K562 (cell line): ENCODE data around the gene CDKN2D. TPM values are rescaled to one million over a fixed set of nuclear protein-coding genes. Genes with fewer than 3 reads are reported as not detected.

Experiments used
- ARNT ChIP-seq, 2 experiments: fragments of 450-650 bp; IDR thresholded peaks; 2 replicates each; pipeline ENCODE4 v1.6.1; 2016; ENCODE audit warnings: mild to moderate bottlenecking in 1 of 2
- ELF1 ChIP-seq: fragments of 200-800 bp; sonication (Bioruptor generic); IDR thresholded peaks from 2 replicates; pipeline ENCODE4 v1.6.1; 2016; ENCODE audit warnings: missing genetic modification characterization, missing compliant biosample characterization
- ETV1 ChIP-seq: fragments of 450-650 bp; conservative IDR thresholded peaks from 2 replicates; pipeline ENCODE4 v1.6.1; 2016; ENCODE audit warnings: missing genetic modification characterization, control low read depth, low read depth, missing compliant biosample characterization
- HEY1 ChIP-seq: fragments of 250-450 bp; sonication (Bioruptor Pico); IDR thresholded peaks from 2 replicates; pipeline ENCODE4 v1.5.0; 2020; ENCODE audit warnings: mild to moderate bottlenecking, moderate library complexity, borderline replicate concordance
- HIVEP1 ChIP-seq: fragments of 250-450 bp; sonication (Bioruptor Pico); IDR thresholded peaks from 2 replicates; pipeline ENCODE4 v1.4.0; 2020; ENCODE audit warnings: mild to moderate bottlenecking
- KDM1A ChIP-seq, 2 experiments: fragments of 450-650 bp; IDR thresholded peaks; 2 replicates each; pipeline ENCODE4 v1.6.1; 2016; ENCODE audit warnings: mild to moderate bottlenecking in 2 of 2
- LEF1 ChIP-seq: fragments of 450-650 bp; IDR thresholded peaks from 2 replicates; pipeline ENCODE4 v1.6.1; 2016; ENCODE audit warnings: mild to moderate bottlenecking
- NCOA1 ChIP-seq: fragments of 450-650 bp; IDR thresholded peaks from 2 replicates; pipeline ENCODE4 v1.6.1; 2016; ENCODE audit warnings: low read depth
- NFRKB ChIP-seq: fragments of 450-650 bp; IDR thresholded peaks from 2 replicates; pipeline ENCODE4 v1.6.1; 2016; ENCODE audit warnings: low read depth
- POLR2G ChIP-seq: fragments of 200-400 bp; formaldehyde crosslinking; IDR thresholded peaks from 2 replicates; pipeline ENCODE4 v1.6.1; 2017; ENCODE audit warnings: low read depth, mild to moderate bottlenecking, antibody characterized with exemption, low read length, moderate library complexity
- PYGO2 ChIP-seq: fragments of 450-650 bp; IDR thresholded peaks from 2 replicates; pipeline ENCODE4 v1.6.1; 2016; ENCODE audit warnings: mild to moderate bottlenecking, missing genetic modification characterization, moderate library complexity, missing compliant biosample characterization
- SMC3 ChIP-seq: conservative IDR thresholded peaks from 2 replicates; pipeline ENCODE4 v1.6.1; 2011; ENCODE audit warnings: low read depth, low read length, improper control_type of control experiment; ENCODE audit not compliant: insufficient read depth
- SUPT5H ChIP-seq: fragments of 450-650 bp; IDR thresholded peaks from 2 replicates; pipeline ENCODE4 v1.6.1; 2016
- TCF7 ChIP-seq: sonication (generic); IDR thresholded peaks from 2 replicates; pipeline ENCODE4 v1.6.1; 2016; ENCODE audit warnings: antibody characterized with exemption, borderline replicate concordance
- XRCC4 ChIP-seq: IDR thresholded peaks from one replicate; pipeline ENCODE4 v1.6.1; 2011; ENCODE audit not compliant: insufficient read depth, insufficient read length; ENCODE audit errors: extremely low read depth
- ZNF76 ChIP-seq: fragments of 250-450 bp; sonication (Bioruptor Pico); IDR thresholded peaks from 2 replicates; pipeline ENCODE4 v1.4.0; 2020; ENCODE audit warnings: mild to moderate bottlenecking, moderate library complexity, borderline replicate concordance
- polyA plus RNA-seq, 8 experiments: library from polyadenylated mRNA; depleted of rRNA in 4 of 8; stranded (reverse) in 5 of 8; unstranded in 3 of 8; fragments of >200 nt; fragmentation: Nextera tagmentation in 2 of 8; fragmentation: Illumina TruSeq in 1 of 8; extraction: Ambion mirVana in 2 of 8; extraction: Trizol in 1 of 8; gene quantifications; 2 replicates each; pipeline versions ENCODE4 v1.2.1 to v1.2.3, GENCODE V29; 2011 to 2014; ENCODE audit warnings: inconsistent platforms in 1 of 8, missing spikeins in 1 of 8
- total RNA-seq, 7 experiments: library from RNA; depleted of rRNA in 6 of 7; stranded (reverse); fragments of >200 nt in 6 of 7; fragmentation: Illumina TruSeq in 2 of 7; extraction: Trizol in 2 of 7; gene quantifications; 2 replicates each; pipeline versions ENCODE4 v1.2.1 to v1.2.3, GENCODE V29; 2011 to 2021; ENCODE audit warnings: low replicate concordance in 1 of 7
- TF ChIP-seq, protein P1 (sequence below), 2 experiments: IDR thresholded peaks; 2 replicates each; pipeline ENCODE4 v1.6.1; 2012; ENCODE audit warnings: improper control_type of control experiment in 2 of 2, low read depth in 2 of 2, low read length in 2 of 2, borderline replicate concordance in 1 of 2
- TF ChIP-seq, protein P2 (sequence below), 2 experiments: IDR thresholded peaks; 2 replicates each; pipeline ENCODE4 v1.6.1; 2011; ENCODE audit warnings: borderline replicate concordance in 1 of 2, control low read depth in 1 of 2, low read depth in 1 of 2, low read length in 1 of 2, mild to moderate bottlenecking in 1 of 2, mixed read lengths in 1 of 2, moderate library complexity in 1 of 2; ENCODE audit not compliant: insufficient read depth in 1 of 2, insufficient read length in 1 of 2, poor library complexity in 1 of 2, severe bottlenecking in 1 of 2; ENCODE audit errors: extremely low read depth in 1 of 2
- TF ChIP-seq, protein P3 (sequence below): fragments of 250-450 bp; sonication (Bioruptor Pico); IDR thresholded peaks from 2 replicates; pipeline ENCODE4 v1.5.0; 2021; ENCODE audit warnings: mild to moderate bottlenecking, moderate library complexity

The CDKN2D gene
- total and polyA plus RNA-seq, 9 of the 15 experiments (the other 6 are each of a cell fraction or from before 2014, with no cell fraction given) = 0.41 to 8.2 (median 3.7) TPM

DNA sequence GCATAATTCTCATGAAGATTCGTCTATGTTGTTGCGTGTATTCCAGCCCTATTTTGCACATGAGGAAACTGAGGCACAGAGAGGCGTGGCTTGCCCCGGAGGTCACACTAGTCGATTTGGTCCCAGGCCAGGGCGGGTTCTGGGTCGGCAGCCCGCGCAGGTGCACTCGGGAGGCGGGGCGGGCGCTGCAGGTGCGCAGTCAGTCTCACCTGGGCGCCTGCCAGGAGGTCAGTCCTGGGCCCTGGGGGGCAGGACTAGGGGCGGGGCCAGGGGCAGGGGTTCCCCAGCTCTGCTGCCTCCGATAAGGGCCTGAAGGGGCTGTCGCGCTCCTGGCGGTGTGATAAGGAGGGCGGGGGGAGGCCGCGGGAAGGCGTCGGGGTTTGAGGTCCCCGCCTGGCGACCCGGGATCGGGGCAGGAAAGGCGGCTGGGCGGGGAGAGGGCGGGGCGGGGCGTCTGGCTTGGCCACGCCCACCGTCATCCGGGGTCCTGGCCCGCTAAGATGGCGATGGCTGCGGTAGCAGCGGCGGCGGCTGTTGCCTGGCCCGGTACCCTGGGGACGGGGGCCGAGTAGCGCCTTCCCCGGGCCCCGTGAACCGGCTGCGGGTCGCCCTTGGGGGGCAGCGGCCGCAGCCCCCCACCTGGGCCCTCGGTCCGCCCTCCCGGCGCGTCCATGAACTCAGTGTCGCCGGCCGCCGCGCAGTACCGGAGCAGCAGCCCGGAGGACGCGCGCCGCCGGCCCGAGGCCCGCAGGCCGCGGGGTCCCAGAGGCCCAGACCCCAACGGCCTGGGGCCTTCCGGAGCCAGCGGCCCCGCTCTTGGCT is 25.1 kb downstream of the CDKN2D start, which contains the start of gene ATG4D (continued):
- TF ChIP-seq, protein P1, sequence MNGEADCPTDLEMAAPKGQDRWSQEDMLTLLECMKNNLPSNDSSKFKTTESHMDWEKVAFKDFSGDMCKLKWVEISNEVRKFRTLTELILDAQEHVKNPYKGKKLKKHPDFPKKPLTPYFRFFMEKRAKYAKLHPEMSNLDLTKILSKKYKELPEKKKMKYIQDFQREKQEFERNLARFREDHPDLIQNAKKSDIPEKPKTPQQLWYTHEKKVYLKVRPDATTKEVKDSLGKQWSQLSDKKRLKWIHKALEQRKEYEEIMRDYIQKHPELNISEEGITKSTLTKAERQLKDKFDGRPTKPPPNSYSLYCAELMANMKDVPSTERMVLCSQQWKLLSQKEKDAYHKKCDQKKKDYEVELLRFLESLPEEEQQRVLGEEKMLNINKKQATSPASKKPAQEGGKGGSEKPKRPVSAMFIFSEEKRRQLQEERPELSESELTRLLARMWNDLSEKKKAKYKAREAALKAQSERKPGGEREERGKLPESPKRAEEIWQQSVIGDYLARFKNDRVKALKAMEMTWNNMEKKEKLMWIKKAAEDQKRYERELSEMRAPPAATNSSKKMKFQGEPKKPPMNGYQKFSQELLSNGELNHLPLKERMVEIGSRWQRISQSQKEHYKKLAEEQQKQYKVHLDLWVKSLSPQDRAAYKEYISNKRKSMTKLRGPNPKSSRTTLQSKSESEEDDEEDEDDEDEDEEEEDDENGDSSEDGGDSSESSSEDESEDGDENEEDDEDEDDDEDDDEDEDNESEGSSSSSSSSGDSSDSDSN (IDR thresholded peaks at IDR 0.05; ENCODE audit: borderline replicate concordance in 1 of 2, low read depth in 2 of 2, low read length in 2 of 2) = peak; percentile 29 to 75; a peak in 3 of 4 replicates
- TF ChIP-seq NCOA1 = peak; percentile 56; the same call in 1 of the 2 replicates
- no peak for TF ChIP-seq SMC3
- TF ChIP-seq POLR2G = peak; percentile 90
- TF ChIP-seq, protein P2, sequence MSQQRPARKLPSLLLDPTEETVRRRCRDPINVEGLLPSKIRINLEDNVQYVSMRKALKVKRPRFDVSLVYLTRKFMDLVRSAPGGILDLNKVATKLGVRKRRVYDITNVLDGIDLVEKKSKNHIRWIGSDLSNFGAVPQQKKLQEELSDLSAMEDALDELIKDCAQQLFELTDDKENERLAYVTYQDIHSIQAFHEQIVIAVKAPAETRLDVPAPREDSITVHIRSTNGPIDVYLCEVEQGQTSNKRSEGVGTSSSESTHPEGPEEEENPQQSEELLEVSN (IDR thresholded peaks at IDR 0.05; ENCODE audit: borderline replicate concordance in 1 of 2, extremely low read depth in 1 of 2, insufficient read depth in 1 of 2, insufficient read length in 1 of 2, low read depth in 1 of 2, low read length in 1 of 2, poor library complexity in 1 of 2, severe bottlenecking in 1 of 2) = peak in 1 of 2 experiments; percentile 15
- TF ChIP-seq, protein P3, sequence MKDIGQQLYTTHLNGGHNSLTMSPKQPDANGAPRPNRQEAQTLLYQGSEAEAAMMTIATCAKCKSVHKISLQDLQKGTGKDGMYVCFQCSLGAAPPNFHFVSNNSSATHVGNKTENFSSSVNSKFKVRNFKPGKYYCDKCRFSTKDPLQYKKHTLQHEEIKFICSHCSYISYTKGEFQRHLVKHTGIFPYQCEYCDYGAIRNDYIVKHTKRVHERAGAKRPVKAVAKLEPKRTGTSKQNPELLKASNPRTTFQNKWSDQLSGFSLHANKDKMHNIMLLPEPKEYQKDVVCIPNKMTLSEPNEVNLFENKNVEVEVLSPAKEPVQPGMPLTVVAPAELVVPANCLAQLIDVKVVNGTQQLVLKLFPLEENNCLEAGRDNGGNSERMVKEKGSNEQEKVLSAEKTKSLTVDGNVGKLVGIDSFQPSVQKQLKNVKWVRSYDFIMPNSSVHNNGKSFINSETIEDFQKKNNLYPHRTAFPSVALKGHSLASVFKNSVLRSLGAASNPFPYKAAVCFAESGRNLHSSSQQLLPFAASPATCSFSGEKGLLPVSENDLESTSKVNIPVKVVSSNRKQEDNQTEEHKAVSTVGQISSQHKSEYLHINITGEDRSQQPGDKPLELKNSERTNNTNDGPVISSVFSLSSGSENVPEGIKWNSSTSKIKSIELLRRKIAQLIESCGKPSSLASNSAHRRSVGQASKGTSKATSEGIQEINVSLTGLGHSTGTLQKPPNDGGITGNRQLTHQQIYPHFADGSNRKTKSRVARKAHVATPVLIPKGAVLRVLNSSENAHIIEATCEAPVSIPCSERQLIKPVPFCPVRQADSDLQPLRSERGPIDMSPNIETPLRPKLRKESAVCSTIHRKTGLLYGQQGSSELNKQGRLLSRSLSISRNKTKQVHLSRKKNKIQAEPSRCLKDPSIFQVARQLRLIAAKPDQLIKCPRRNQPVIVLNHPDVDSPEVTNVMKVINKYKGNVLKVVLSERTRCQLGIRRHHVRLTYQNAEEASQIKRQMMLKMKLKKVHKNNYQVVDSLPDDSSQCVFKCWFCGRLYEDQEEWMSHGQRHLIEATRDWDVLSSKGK (CRISPR knock-in tag) = no peak
- TF ChIP-seq ETV1 (tag) = no peak
- no peak for TF ChIP-seq HEY1 (CRISPR knock-in tag)
- no peak for TF ChIP-seq ELF1 (tag)
- no peak for TF ChIP-seq ZNF76 (CRISPR knock-in tag)
- 0 out of 2 replicates have a peak, but pooled peaks have one; percentile 15 for TF ChIP-seq LEF1
- peak; percentile 79 for TF ChIP-seq SUPT5H
- no peak for TF ChIP-seq TCF7
- peak in 1 of 2 experiments; percentile 76; a peak in 3 of 4 replicates for TF ChIP-seq KDM1A (IDR thresholded peaks at IDR 0.05)
- TF ChIP-seq HIVEP1 (CRISPR knock-in tag) = peak; percentile 85; the same call in 1 of the 2 replicates
- no peak for TF ChIP-seq ARNT (IDR thresholded peaks at IDR 0.05)
- TF ChIP-seq XRCC4 = no peak
- no peak for TF ChIP-seq PYGO2 (tag)
- no peak for TF ChIP-seq NFRKB
